Upper lobe of left lung (tissue), 6 donors: ENCODE measurements around the gene STRADB. TPM values are rescaled to one million over a fixed set of nuclear protein-coding genes. Genes with fewer than 3 reads are reported as not detected.

Experiments
- ATAC-seq, 2 donors: fragments of 200-7000 bp; cut with Tn5 transposase; one replicate each; pipeline ENCODE4 v1.9.1; 2022; ENCODE audit warnings: mild to moderate bottlenecking in 2 of 2, moderate library complexity in 2 of 2; ENCODE audit not compliant: low FRiP score in 2 of 2
- DNase-seq, 2 donors: peaks; one replicate each; pipeline ENCODE4 v3.0.0-alpha.2; 2019 to 2020
- H3K27ac ChIP-seq, 4 donors: fragments of 200-600 bp; sonication (generic); one replicate each; pipeline ENCODE4 v1.5.1; 2016 to 2019
- H3K27me3 ChIP-seq, 4 donors: fragments of 200-600 bp; sonication (generic); one replicate each; pipeline ENCODE4 v1.5.1; 2017 to 2019
- H3K36me3 ChIP-seq, 4 donors: fragments of 200-600 bp; sonication (generic); one replicate each; pipeline ENCODE4 v1.5.1; 2016 to 2019
- H3K4me1 ChIP-seq, 4 donors: fragments of 200-600 bp; sonication (generic); one replicate each; pipeline ENCODE4 v1.5.1; 2018 to 2019
- H3K4me3 ChIP-seq, 4 donors: fragments of 200-600 bp; sonication (generic); one replicate each; pipeline ENCODE4 v1.5.1; 2017 to 2019; ENCODE audit warnings: mild to moderate bottlenecking in 2 of 4, moderate library complexity in 1 of 4
- H3K9me3 ChIP-seq, 4 donors: fragments of 200-600 bp; sonication (generic); one replicate each; pipeline ENCODE4 v1.5.1; 2018 to 2019
- EP300 ChIP-seq, 4 donors: sonication (generic); formaldehyde crosslinking; IDR thresholded peaks; one replicate each; pipeline ENCODE4 v1.5.1; 2017; ENCODE audit warnings: antibody characterized with exemption in 4 of 4, control low read depth in 2 of 4
- POLR2A ChIP-seq, 4 donors: fragments of 450-650 bp; IDR thresholded peaks; one replicate each; pipeline ENCODE4 v1.5.1; 2016 to 2017; ENCODE audit warnings: antibody characterized with exemption in 4 of 4, mild to moderate bottlenecking in 2 of 4
- POLR2AphosphoS5 ChIP-seq, 2 donors: sonication (generic); formaldehyde crosslinking; IDR thresholded peaks; one replicate each; pipeline ENCODE4 v1.5.1; 2017; ENCODE audit warnings: antibody characterized with exemption in 2 of 2
- WGBS, 2 donors: methylation state at CpG; one replicate each; pipeline ENCODE4 v1.1.5; 2017 to 2018; 5-methylcytosine and 5-hydroxymethylcytosine counted together
- total RNA-seq, 6 donors: library from RNA; depleted of rRNA in 4 of 6; stranded (reverse); fragments of >200 nt in 4 of 6; gene quantifications; one replicate each; pipeline versions ENCODE4 v1.1.0 to v1.2.1, GENCODE V29; 2016 to 2021
- TF ChIP-seq, protein P1 (sequence below), 6 experiments: fragments of 450-650 bp in 4 of 6; fragments of 200-600 bp in 2 of 6; sonication (generic) in 2 of 6; IDR thresholded peaks; one replicate each; pipeline ENCODE4 v1.5.1; 2016 to 2019; ENCODE audit warnings: antibody characterized with exemption in 6 of 6
- donor health status: DM: no; HTN: no; CAD: no; lungs with moderate emphysema.
- donor health status: DM: no; HTN: yes; CAD: no; lungs with severe emphysema.

Gene STRADB
- total RNA-seq, 6 donors from 2014 or later: 6.8 to 36.2 (median 21.7) TPM

- WGBS, 2 donors: 92 to 100% methylated on average over 2 of the region's 2 CpGs
- TF ChIP-seq EP300 (IDR thresholded peaks at IDR 0.05) (no peak), POLR2A (IDR thresholded peaks at IDR 0.05) (no peak), POLR2AphosphoS5 (IDR thresholded peaks at IDR 0.05) (no peak)
- TF ChIP-seq, protein P1, sequence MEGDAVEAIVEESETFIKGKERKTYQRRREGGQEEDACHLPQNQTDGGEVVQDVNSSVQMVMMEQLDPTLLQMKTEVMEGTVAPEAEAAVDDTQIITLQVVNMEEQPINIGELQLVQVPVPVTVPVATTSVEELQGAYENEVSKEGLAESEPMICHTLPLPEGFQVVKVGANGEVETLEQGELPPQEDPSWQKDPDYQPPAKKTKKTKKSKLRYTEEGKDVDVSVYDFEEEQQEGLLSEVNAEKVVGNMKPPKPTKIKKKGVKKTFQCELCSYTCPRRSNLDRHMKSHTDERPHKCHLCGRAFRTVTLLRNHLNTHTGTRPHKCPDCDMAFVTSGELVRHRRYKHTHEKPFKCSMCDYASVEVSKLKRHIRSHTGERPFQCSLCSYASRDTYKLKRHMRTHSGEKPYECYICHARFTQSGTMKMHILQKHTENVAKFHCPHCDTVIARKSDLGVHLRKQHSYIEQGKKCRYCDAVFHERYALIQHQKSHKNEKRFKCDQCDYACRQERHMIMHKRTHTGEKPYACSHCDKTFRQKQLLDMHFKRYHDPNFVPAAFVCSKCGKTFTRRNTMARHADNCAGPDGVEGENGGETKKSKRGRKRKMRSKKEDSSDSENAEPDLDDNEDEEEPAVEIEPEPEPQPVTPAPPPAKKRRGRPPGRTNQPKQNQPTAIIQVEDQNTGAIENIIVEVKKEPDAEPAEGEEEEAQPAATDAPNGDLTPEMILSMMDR (IDR thresholded peaks at IDR 0.05): no peak
- DNase-seq (no peak), ATAC-seq (no peak)
- H3K27me3 ChIP-seq: no peaks in the 10 kb centered on the region
- no peaks in the 10 kb centered on the region for H3K36me3 ChIP-seq
- peaks cover 0 to 14% (median 12%) of the 10 kb centered on the region in 4 donors for H3K9me3 ChIP-seq
- no peak overlapping the region for H3K4me3 ChIP-seq
- no peaks in the 10 kb centered on the region for H3K4me1 ChIP-seq
- H3K27ac ChIP-seq: no peak overlapping the region
Observed at GRCh38 chr2:201502713-201503112, 51.2 kb downstream of the STRADB start.

DNA sequence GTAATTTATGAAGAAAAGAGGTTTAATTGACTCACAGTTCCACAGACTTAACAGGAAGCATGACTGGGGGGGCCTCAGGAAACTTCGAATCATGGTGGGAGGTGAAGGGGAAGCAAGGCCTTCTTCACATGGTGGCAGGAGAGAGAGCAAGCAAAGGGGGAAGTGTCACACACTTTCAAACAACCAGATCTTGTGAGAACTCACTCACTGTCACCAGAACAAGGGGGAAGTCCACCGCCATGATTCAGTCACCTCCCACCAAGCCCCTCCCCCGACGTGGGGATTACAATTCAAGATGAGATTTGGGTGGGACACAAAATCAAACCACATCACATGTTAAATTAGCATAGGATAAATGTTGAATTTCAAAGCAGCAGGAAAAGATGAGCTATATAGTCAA is 56.2 kb downstream of the STRADB start:
- ATAC-seq (no peak), DNase-seq (no peak)
- no peaks in the 10 kb centered on the region for H3K36me3 ChIP-seq
- WGBS, 2 donors: 81 to 82% methylated on average over 4 of the region's 4 CpGs
- TF ChIP-seq, protein P1 (IDR thresholded peaks at IDR 0.05): no peak
- TF ChIP-seq POLR2AphosphoS5 (IDR thresholded peaks at IDR 0.05): no peak
- TF ChIP-seq POLR2A (IDR thresholded peaks at IDR 0.05): no peak
- TF ChIP-seq EP300 (IDR thresholded peaks at IDR 0.05): no peak
- H3K27ac ChIP-seq: no peak overlapping the region
- H3K4me3 ChIP-seq: no peak overlapping the region
- peaks cover 0 to 10% (median 7%) of the 10 kb centered on the region in 4 donors for H3K9me3 ChIP-seq
- no peaks in the 10 kb centered on the region for H3K27me3 ChIP-seq
- no peaks in the 10 kb centered on the region for H3K4me1 ChIP-seq

- H3K27me3 ChIP-seq: no peaks in the 10 kb centered on the region
- no peaks in the 10 kb centered on the region for H3K9me3 ChIP-seq
- no peaks in the 10 kb centered on the region for H3K36me3 ChIP-seq
- no peak for ATAC-seq
- DNase-seq: no peak
- 71 to 85% methylated on average over 1 of the region's 1 CpG for WGBS, 2 donors
- TF ChIP-seq POLR2A (IDR thresholded peaks at IDR 0.05) (no peak), POLR2AphosphoS5 (IDR thresholded peaks at IDR 0.05) (no peak), EP300 (IDR thresholded peaks at IDR 0.05) (no peak)
- TF ChIP-seq, protein P1 (IDR thresholded peaks at IDR 0.05): no peak
- no peak overlapping the region for H3K27ac ChIP-seq
- H3K4me3 ChIP-seq: no peak overlapping the region
- no peaks in the 10 kb centered on the region for H3K4me1 ChIP-seq
Observed at GRCh38 chr2:201513271-201513670, 61.7 kb downstream of the STRADB start.

DNA sequence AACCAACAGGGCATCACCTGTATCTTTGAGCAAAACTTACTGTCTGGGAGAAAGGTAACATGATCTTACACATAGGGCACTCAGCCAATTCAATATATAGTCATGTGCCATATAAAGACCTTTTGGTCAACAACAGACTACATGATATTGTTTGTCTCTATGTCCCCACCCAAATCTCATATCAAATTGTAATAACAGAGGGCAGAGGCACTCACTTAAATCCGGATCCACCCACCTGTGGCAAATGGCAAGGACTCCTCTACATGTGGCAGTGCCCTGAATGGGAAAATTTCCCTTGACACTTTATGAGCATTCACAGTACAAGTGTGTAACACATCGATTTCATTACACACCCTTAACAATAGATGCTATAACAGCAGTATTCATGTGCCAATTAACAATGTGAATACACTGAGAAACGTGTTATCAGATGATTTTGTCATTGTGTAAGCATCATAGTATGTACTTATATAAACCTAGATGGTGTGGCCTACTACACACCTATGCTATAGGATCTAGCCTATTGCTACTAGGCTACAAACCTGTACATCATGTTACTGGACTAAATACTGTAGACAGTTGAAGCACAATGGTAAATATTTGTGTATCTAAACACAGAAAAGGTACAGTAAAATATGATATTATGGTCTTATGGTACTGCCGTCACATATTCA is 64.2 kb downstream of the STRADB start:
- no peaks in the 10 kb centered on the region for H3K4me1 ChIP-seq
- no peak overlapping the region for H3K4me3 ChIP-seq
- DNase-seq: no peak
- TF ChIP-seq POLR2A (IDR thresholded peaks at IDR 0.05): no peak
- TF ChIP-seq, protein P1 (IDR thresholded peaks at IDR 0.05): no peak
- no peak for TF ChIP-seq POLR2AphosphoS5 (IDR thresholded peaks at IDR 0.05)
- no peak for TF ChIP-seq EP300 (IDR thresholded peaks at IDR 0.05)
- ATAC-seq: no peak
- H3K9me3 ChIP-seq: no peaks in the 10 kb centered on the region
- WGBS, 2 donors: 79% methylated on average over 4 of the region's 4 CpGs
- H3K27me3 ChIP-seq: no peaks in the 10 kb centered on the region
- no peaks in the 10 kb centered on the region for H3K36me3 ChIP-seq
- H3K27ac ChIP-seq: no peak overlapping the region

GRCh38 chr2:201517094-201517493 is 65.6 kb downstream of the STRADB start:
- DNase-seq (no peak), ATAC-seq (no peak)
- H3K27ac ChIP-seq: no peak overlapping the region
- H3K4me1 ChIP-seq: no peaks in the 10 kb centered on the region
- H3K36me3 ChIP-seq: no peaks in the 10 kb centered on the region
- 51 to 60% methylated on average over 4 of the region's 4 CpGs for WGBS, 2 donors
- no peaks in the 10 kb centered on the region for H3K27me3 ChIP-seq
- H3K9me3 ChIP-seq: no peaks in the 10 kb centered on the region
- no peak overlapping the region for H3K4me3 ChIP-seq
- TF ChIP-seq POLR2AphosphoS5 (IDR thresholded peaks at IDR 0.05) (no peak), EP300 (IDR thresholded peaks at IDR 0.05) (no peak), POLR2A (IDR thresholded peaks at IDR 0.05) (no peak)
- TF ChIP-seq, protein P1 (IDR thresholded peaks at IDR 0.05): no peak
